K562 (cell line): ENCODE data around the gene GATAD2B. TPM values are rescaled to one million over a fixed set of nuclear protein-coding genes. Genes with fewer than 3 reads are reported as not detected.

Experiments
- ATAC-seq: fragments of 200-7000 bp; cut with Tn5 transposase; 3 replicates; pipeline ENCODE4 v1.9.1; 2020; ENCODE audit warnings: moderate library complexity
- BruUV-seq: library from RNA; stranded (reverse); fragments of 400-500 nt; replicated peaks from 2 replicates; lab custom pipeline; 2021; lab: Mats Ljungman, UMichigan
- CTCF ChIA-PET: fragments of 300-600 bp; formaldehyde crosslinking; extraction: SDS; loops from one replicate; lab custom pipeline; 2021; ENCODE audit warnings: low intra/inter-chr PET ratio; lab: Yijun Ruan, JAX
- POLR2A ChIA-PET: fragments of 300-600, 350-650 bp; sonication (Branson Sonifier 250); formaldehyde crosslinking; extraction: SDS; loops from one replicate; lab custom pipeline; 2021; ENCODE audit warnings: antibody characterized with exemption, inconsistent platforms; lab: Yijun Ruan, JAX
- DNase-seq, 4 experiments: peaks; one replicate each; pipeline versions ENCODE4 v3.0.0 to v3.0.0-alpha.2; 2011 to 2018; ENCODE audit warnings: low spot score in 3 of 4, mixed read lengths in 3 of 4; ENCODE audit errors: extremely low read depth in 1 of 4
- FAIRE-seq: peaks from 2 replicates; lab custom pipeline; 2011; peaks lifted over from hg19 to GRCh38; lab: Jason Lieb, UNC
- H2AFZ ChIP-seq: 2 replicates; pipeline ENCODE4 v1.6.0; 2011; ENCODE audit warnings: low read depth, low read length, control low read depth, inconsistent platforms
- H3K27ac ChIP-seq: fragments of 200-600 bp; 3 replicates; pipeline ENCODE4 v1.8.0; 2011; ENCODE audit warnings: low read depth, mild to moderate bottlenecking, control low read depth, inconsistent platforms, low read length, moderate library complexity, mixed read lengths; ENCODE audit errors: extremely low read depth
- H3K27me3 ChIP-seq, 2 experiments: fragments of 300-600 bp in 1 of 2; 2 replicates in 1 of 2; 3 replicates in 1 of 2; pipeline versions ENCODE4 v1.6.0 to v1.8.0; 2011; ENCODE audit warnings: inconsistent platforms in 2 of 2, low read length in 2 of 2, mild to moderate bottlenecking in 1 of 2, mixed read lengths in 1 of 2, moderate library complexity in 1 of 2; ENCODE audit not compliant: control insufficient read depth in 2 of 2, insufficient read depth in 2 of 2
- H3K36me3 ChIP-seq: fragments of 300-600 bp; 3 replicates; pipeline ENCODE4 v1.8.0; 2011; ENCODE audit warnings: mild to moderate bottlenecking, low read length, inconsistent platforms; ENCODE audit not compliant: control insufficient read depth, insufficient read depth
- H3K4me1 ChIP-seq, 2 experiments: fragments of 200-600 bp in 1 of 2; replicated peaks in 1 of 2; 2 replicates in 1 of 2; 3 replicates in 1 of 2; pipeline versions ENCODE4 v1.5.1 to v1.8.0; 2011; ENCODE audit warnings: inconsistent platforms in 2 of 2, low read length in 2 of 2, mild to moderate bottlenecking in 1 of 2, mixed read lengths in 1 of 2, moderate library complexity in 1 of 2; ENCODE audit not compliant: control insufficient read depth in 2 of 2, insufficient read depth in 2 of 2
- H3K4me2 ChIP-seq: 2 replicates; pipeline ENCODE4 v1.6.1; 2011; ENCODE audit warnings: low read length, control low read depth, inconsistent platforms, mixed read lengths; ENCODE audit not compliant: insufficient read depth
- H3K4me3 ChIP-seq: fragments of 200-600 bp; sonication (generic), shearing (Covaris generic); 2 replicates; pipeline ENCODE4 v1.5.1; 2016; ENCODE audit warnings: control low read depth, inconsistent platforms
- H3K79me2 ChIP-seq: fragments of 200-600 bp; 3 replicates; pipeline ENCODE4 v1.8.0; 2011; ENCODE audit warnings: low read length, inconsistent platforms; ENCODE audit not compliant: control insufficient read depth, insufficient read depth
- H3K9ac ChIP-seq, 2 experiments: 2 replicates each; pipeline versions ENCODE4 v1.6.0 to v1.6.1; 2011; ENCODE audit warnings: low read depth in 2 of 2, low read length in 2 of 2, control low read depth in 1 of 2, inconsistent platforms in 1 of 2, mild to moderate bottlenecking in 1 of 2, mixed read lengths in 1 of 2; ENCODE audit not compliant: insufficient read depth in 1 of 2
- H3K9me1 ChIP-seq: one replicate; pipeline ENCODE4 v1.6.0; 2011; ENCODE audit warnings: inconsistent platforms, mild to moderate bottlenecking, low read length, moderate library complexity; ENCODE audit not compliant: control insufficient read depth, insufficient read depth
- H3K9me3 ChIP-seq: replicated peaks from 2 replicates; pipeline ENCODE4 v1.5.1; 2011; ENCODE audit warnings: low read depth, low read length, inconsistent platforms; ENCODE audit not compliant: control insufficient read depth, insufficient read depth
- H4K20me1 ChIP-seq: replicated peaks from 2 replicates; pipeline ENCODE4 v1.6.1; 2011; ENCODE audit warnings: low read length, inconsistent platforms, mixed read lengths; ENCODE audit not compliant: control insufficient read depth, insufficient read depth
- BMI1 ChIP-seq: fragments of 150-350 bp; IDR thresholded peaks from 2 replicates; pipeline ENCODE4 v1.6.1; 2014; ENCODE audit warnings: low read length
- CREB1 ChIP-seq, 2 experiments: sonication (generic) in 1 of 2; formaldehyde crosslinking in 1 of 2; IDR thresholded peaks; 2 replicates each; pipeline versions ENCODE4 v1.6.1 to v1.8.0; 2012 to 2022; ENCODE audit warnings: inconsistent platforms in 1 of 2, mild to moderate bottlenecking in 1 of 2, missing genetic modification reagents in 1 of 2, moderate library complexity in 1 of 2
- CREBBP ChIP-seq: IDR thresholded peaks from one replicate; pipeline ENCODE4 v1.6.1; 2012; ENCODE audit warnings: low read depth, mild to moderate bottlenecking, control low read depth, inconsistent platforms, low read length
- GTF2A2 ChIP-seq: IDR thresholded peaks from 2 replicates; pipeline ENCODE4 v1.6.1; 2016; ENCODE audit warnings: mild to moderate bottlenecking, missing genetic modification characterization, missing compliant biosample characterization
- HDAC3 ChIP-seq: fragments of 450-650 bp; IDR thresholded peaks from 2 replicates; pipeline ENCODE4 v1.6.1; 2018; ENCODE audit warnings: borderline replicate concordance, mild to moderate bottlenecking, moderate library complexity; ENCODE audit not compliant: partially characterized antibody
- RAD21 ChIP-seq, 2 experiments: fragments of 250-450 bp in 1 of 2; fragments of 450-650 bp in 1 of 2; sonication (Bioruptor Pico) in 1 of 2; formaldehyde crosslinking in 1 of 2; IDR thresholded peaks in 1 of 2; conservative IDR thresholded peaks in 1 of 2; 2 replicates each; pipeline versions ENCODE4 v1.4.0 to v1.8.0; 2020 to 2022; ENCODE audit warnings: mild to moderate bottlenecking in 2 of 2, moderate library complexity in 1 of 2
- RBM17 ChIP-seq: fragments of 200-400 bp; formaldehyde crosslinking; IDR thresholded peaks from 2 replicates; pipeline ENCODE4 v1.6.1; 2017; ENCODE audit warnings: low read depth, mild to moderate bottlenecking, low read length, borderline replicate concordance
- SMAD2 ChIP-seq: fragments of 150-350 bp; IDR thresholded peaks from 2 replicates; pipeline ENCODE4 v1.6.1; 2014; ENCODE audit warnings: low read depth, mild to moderate bottlenecking, low read length
- ZNF561 ChIP-seq: fragments of 450-650 bp; formaldehyde crosslinking; conservative IDR thresholded peaks from 2 replicates; pipeline ENCODE4 v1.4.0; 2020; ENCODE audit warnings: mild to moderate bottlenecking, moderate library complexity
- ZNF785 ChIP-seq: fragments of 250-450 bp; sonication (Bioruptor Pico); IDR thresholded peaks from 2 replicates; pipeline ENCODE4 v1.4.0; 2020; ENCODE audit warnings: mild to moderate bottlenecking
- WGBS: fragments of 100-300 bp; shearing (Covaris generic); methylation state at CpG from one replicate; pipeline ENCODE4 v1.1.6; 2016; ENCODE audit warnings: low coverage, mixed read lengths; ENCODE audit not compliant: insufficient coverage; ENCODE audit errors: missing lambda C conversion rate; 5-methylcytosine and 5-hydroxymethylcytosine counted together
- in situ Hi-C: fragments of 300-500 bp; cut with MboI; formaldehyde crosslinking; loops from 4 replicates; pipeline ENCODE4 v1.15.0; 2018; ENCODE audit warnings: inconsistent platforms, mixed read lengths
- intact Hi-C: fragments of 100-400 bp; cut with micrococcal nuclease; formaldehyde crosslinking; loops from 2 replicates; pipeline ENCODE4 v1.14.2; 2022
- polyA plus RNA-seq, 8 experiments: library from polyadenylated mRNA; depleted of rRNA in 4 of 8; stranded (reverse) in 5 of 8; unstranded in 3 of 8; fragments of >200 nt; fragmentation: Nextera tagmentation in 2 of 8; fragmentation: Illumina TruSeq in 1 of 8; extraction: Ambion mirVana in 2 of 8; extraction: Trizol in 1 of 8; gene quantifications; 2 replicates each; pipeline versions ENCODE4 v1.2.1 to v1.2.3, GENCODE V29; 2011 to 2014; ENCODE audit warnings: inconsistent platforms in 1 of 8, missing spikeins in 1 of 8
- total RNA-seq, 7 experiments: library from RNA; depleted of rRNA in 6 of 7; stranded (reverse); fragments of >200 nt in 6 of 7; fragmentation: Illumina TruSeq in 2 of 7; extraction: Trizol in 2 of 7; gene quantifications; 2 replicates each; pipeline versions ENCODE4 v1.2.1 to v1.2.3, GENCODE V29; 2011 to 2021; ENCODE audit warnings: low replicate concordance in 1 of 7
- TF ChIP-seq, protein P1 (sequence below): fragments of 450-650 bp; IDR thresholded peaks from 2 replicates; pipeline ENCODE4 v1.6.1; 2017; ENCODE audit warnings: antibody characterized with exemption

GATAD2B gene
- total and polyA plus RNA-seq, 9 of the 15 experiments (the other 6 are each of a cell fraction or from before 2014, with no cell fraction given) = 1.5 to 40.2 (median 4.9) TPM

DNA sequence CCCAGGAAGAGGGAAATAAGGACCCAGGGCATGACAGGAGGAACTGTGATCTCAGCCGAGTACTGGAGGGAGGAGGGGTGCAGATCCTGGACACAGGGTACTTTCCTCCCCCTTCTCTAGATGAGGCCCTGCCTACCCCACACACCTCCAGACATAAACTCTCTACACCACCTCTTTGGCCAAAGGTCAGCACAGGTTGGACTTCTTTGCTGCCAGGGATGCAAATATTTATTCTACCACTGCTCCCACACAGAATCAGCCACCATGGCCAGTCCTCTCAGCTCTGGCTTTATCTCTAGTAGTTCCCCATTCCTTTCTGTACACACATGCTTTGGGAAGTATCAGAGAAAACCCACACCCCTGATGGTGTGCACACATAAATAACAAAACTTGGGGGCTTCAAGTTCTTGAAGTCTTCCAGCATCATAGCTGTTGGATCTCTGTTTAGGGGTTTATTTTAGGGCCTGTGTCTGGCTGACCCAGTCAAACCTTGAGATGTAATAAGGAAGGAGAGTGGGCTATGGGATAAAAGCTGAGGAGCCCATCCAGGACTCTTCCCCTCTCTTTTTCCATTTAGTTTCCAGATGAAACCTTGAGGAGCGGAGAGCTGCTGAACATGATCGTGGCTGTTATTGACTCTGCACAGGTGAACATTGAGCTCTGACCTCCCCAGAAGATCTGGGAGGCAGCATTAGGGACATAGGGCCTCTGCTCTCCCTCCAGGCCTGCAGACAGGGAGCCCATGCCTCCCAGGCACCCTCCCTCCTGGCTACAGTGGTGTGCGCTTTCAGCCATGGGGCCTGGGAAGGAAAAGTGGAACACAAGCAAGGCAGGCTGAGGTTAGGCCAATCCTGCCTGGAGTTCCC is 154.2 kb downstream of the GATAD2B start:
- no peak for ATAC-seq
- H3K4me1 ChIP-seq = peaks cover 0 to 8% of the 10 kb centered on the region in 2 experiments; a peak in 3 of 5 replicates
- no peaks in the 10 kb centered on the region for H3K9me3 ChIP-seq
- no peak for TF ChIP-seq RBM17
- TF ChIP-seq RAD21 (CRISPR knock-in tag; conservative IDR thresholded peaks at IDR 0.05 in 1 of 2, IDR thresholded peaks at IDR 0.05 in 1 of 2) = no peak
- no peak for TF ChIP-seq HDAC3
- TF ChIP-seq ZNF561 = no peak
- TF ChIP-seq, protein P1, sequence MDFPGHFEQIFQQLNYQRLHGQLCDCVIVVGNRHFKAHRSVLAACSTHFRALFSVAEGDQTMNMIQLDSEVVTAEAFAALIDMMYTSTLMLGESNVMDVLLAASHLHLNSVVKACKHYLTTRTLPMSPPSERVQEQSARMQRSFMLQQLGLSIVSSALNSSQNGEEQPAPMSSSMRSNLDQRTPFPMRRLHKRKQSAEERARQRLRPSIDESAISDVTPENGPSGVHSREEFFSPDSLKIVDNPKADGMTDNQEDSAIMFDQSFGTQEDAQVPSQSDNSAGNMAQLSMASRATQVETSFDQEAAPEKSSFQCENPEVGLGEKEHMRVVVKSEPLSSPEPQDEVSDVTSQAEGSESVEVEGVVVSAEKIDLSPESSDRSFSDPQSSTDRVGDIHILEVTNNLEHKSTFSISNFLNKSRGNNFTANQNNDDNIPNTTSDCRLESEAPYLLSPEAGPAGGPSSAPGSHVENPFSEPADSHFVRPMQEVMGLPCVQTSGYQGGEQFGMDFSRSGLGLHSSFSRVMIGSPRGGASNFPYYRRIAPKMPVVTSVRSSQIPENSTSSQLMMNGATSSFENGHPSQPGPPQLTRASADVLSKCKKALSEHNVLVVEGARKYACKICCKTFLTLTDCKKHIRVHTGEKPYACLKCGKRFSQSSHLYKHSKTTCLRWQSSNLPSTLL = no peak
- TF ChIP-seq BMI1 = no peak
- TF ChIP-seq ZNF785 (CRISPR knock-in tag) = no peak
- no peak for TF ChIP-seq CREBBP
- TF ChIP-seq GTF2A2 (tag) = no peak
- no peak for TF ChIP-seq CREB1 (IDR thresholded peaks at IDR 0.05)
- no peak for TF ChIP-seq CREB1 (CRISPR knock-in tag; IDR thresholded peaks at IDR 0.05)
- TF ChIP-seq SMAD2 = no peak
- TF ChIP-seq, all 486 proteins: peak for 0
- WGBS = 81% methylated on average over 4 of the region's 4 CpGs
- Histone ChIP-seq H4K20me1 (no peaks in the 10 kb centered on the region), H3K4me2 (no peak overlapping the region), H3K9ac (0 out of 4 replicates have a peak overlapping the region, but pooled peaks of 1 of the 2 experiments have one; percentile 15), H3K27me3 (no peaks in the 10 kb centered on the region), H3K4me3 (no peak overlapping the region), H3K79me2 (no peaks in the 10 kb centered on the region), H3K27ac (no peak overlapping the region), H2AFZ (no peak overlapping the region), H3K36me3 (peaks cover 68% of the 10 kb centered on the region), H3K9me1 (peaks cover 4% of the 10 kb centered on the region)
- FAIRE-seq (no peak), DNase-seq (no peak)
- ChIA-PET CTCF (no interaction called here), POLR2A (interaction anchor here (0.6 to 1.7 kb wide), 3 partner anchors 12 to 141 kb away, joined by 3 to 6 read pairs (median 3); partner anchors contain the start of gene S100A13)
- BruUV-seq = no TSS peak
- intact Hi-C loops = loop anchor here (10.0 kb wide), 1 partner anchor 414 kb away; the partner anchor contains the start of gene S100A9
- in situ Hi-C loops = loop anchor here (5.0 kb wide), 1 partner anchor 251 kb away; no protein-coding TSS in a partner anchor
